BE2C (cell line): ENCODE data around the gene CX3CL1.

ENCODE experiments used
- DNase-seq: peaks from one replicate; pipeline ENCODE4 v3.0.0-alpha.2; 2020
- H3K27me3 ChIP-seq: fragments of 250-450 bp; sonication (Bioruptor Pico); 2 replicates; pipeline ENCODE4 v1.5.1; 2020; ENCODE audit warnings: mild to moderate bottlenecking
- H3K36me3 ChIP-seq: fragments of 250-450 bp; sonication (Bioruptor Pico); 2 replicates; pipeline ENCODE4 v1.5.1; 2020; ENCODE audit warnings: mild to moderate bottlenecking
- H3K4me1 ChIP-seq: fragments of 250-450 bp; sonication (Bioruptor Pico); 2 replicates; pipeline ENCODE4 v1.5.1; 2020
- H3K4me3 ChIP-seq: 2 replicates; pipeline ENCODE4 v1.5.1; 2011; ENCODE audit warnings: low read depth, low read length
- H3K9me3 ChIP-seq: fragments of 250-450 bp; sonication (Bioruptor Pico); 2 replicates; pipeline ENCODE4 v1.5.1; 2020
- CTCF ChIP-seq: IDR thresholded peaks from 2 replicates; pipeline ENCODE4 v1.5.1; 2012; ENCODE audit warnings: mild to moderate bottlenecking, low read depth, low read length

The CX3CL1 gene

DNA sequence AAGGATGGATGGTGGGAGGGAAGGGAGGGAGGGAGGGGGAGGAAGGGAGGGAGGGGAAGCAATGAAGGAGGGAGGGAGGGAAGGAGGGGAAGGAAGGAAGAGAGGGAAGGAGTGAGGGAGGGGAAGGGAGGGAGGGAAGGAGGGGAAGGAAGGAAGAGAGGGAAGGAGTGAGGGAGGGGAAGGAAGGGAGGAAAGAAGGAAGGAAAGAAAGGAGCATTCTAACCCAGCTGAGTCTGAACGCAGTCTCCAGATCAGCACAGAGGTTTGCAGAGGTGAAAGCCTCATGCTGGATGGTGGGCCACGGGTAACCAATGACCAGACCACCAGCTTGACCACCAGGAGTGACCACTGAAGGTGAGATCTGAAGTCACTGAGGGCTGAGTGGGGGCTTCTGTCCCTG, 50.9 kb downstream of the CX3CL1 start:
- Histone ChIP-seq H3K27me3 (no peaks in the 10 kb centered on the region), H3K4me3 (no peak overlapping the region), H3K9me3 (no peaks in the 10 kb centered on the region), H3K36me3 (peaks cover 8% of the 10 kb centered on the region), H3K4me1 (peaks cover 8% of the 10 kb centered on the region; the same call in 1 of the 2 replicates)
- no peak for TF ChIP-seq CTCF
- no peak for DNase-seq

- H3K9me3 ChIP-seq = no peaks in the 10 kb centered on the region
These were observed 52.3 kb downstream of the CX3CL1 start for GRCh38 chr16:57424583-57424982.

GRCh38 chr16:57426356-57426755, 54.1 kb downstream of the CX3CL1 start:
- H3K36me3 ChIP-seq = peaks cover 29% of the 10 kb centered on the region
- no peaks in the 10 kb centered on the region for H3K27me3 ChIP-seq
- H3K9me3 ChIP-seq = no peaks in the 10 kb centered on the region
- DNase-seq = no peak
- no peak for TF ChIP-seq CTCF
- H3K4me3 ChIP-seq = no peak overlapping the region
- no peaks in the 10 kb centered on the region for H3K4me1 ChIP-seq

More at GRCh38 chr16:57424583-57424982, 52.3 kb downstream of the CX3CL1 start:
- TF ChIP-seq CTCF = no peak
- peaks cover 11% of the 10 kb centered on the region for H3K36me3 ChIP-seq
- no peaks in the 10 kb centered on the region for H3K27me3 ChIP-seq
- peaks cover 1% of the 10 kb centered on the region; the same call in 1 of the 2 replicates for H3K4me1 ChIP-seq
- no peak overlapping the region for H3K4me3 ChIP-seq
- no peak for DNase-seq

- Histone ChIP-seq H3K36me3 (peaks cover 33% of the 10 kb centered on the region), H3K27me3 (no peaks in the 10 kb centered on the region), H3K4me1 (no peaks in the 10 kb centered on the region), H3K9me3 (no peaks in the 10 kb centered on the region), H3K4me3 (no peak overlapping the region)
- no peak for DNase-seq
- no peak for TF ChIP-seq CTCF
These were observed 55.0 kb downstream of the CX3CL1 start for GRCh38 chr16:57427307-57427706.

DNA sequence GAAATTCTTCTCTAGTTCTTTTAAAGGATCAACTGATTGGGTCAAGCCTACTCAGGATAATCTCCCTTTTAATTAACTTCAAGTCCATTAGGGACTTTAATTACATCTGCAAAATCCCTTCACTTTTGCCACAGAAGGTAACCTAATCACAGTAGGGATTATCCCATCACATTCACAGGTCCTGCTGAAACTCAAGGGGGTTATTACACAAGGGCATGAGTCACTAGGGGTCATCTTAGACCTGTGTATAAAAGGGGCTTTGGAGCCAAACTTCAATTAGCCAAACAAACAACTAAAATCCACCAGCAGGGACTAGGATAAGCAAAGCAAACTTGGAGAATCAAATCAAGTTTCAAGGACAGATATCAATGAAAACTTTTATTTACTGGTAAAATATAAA, 55.5 kb downstream of the CX3CL1 start:
- TF ChIP-seq CTCF = no peak
- no peak overlapping the region for H3K4me3 ChIP-seq
- peaks cover 38% of the 10 kb centered on the region for H3K36me3 ChIP-seq
- DNase-seq = no peak
- no peaks in the 10 kb centered on the region for H3K27me3 ChIP-seq
- no peaks in the 10 kb centered on the region for H3K4me1 ChIP-seq
- no peaks in the 10 kb centered on the region for H3K9me3 ChIP-seq

GRCh38 chr16:57430955-57431354, 58.7 kb downstream of the CX3CL1 start:
- no peak overlapping the region for H3K4me3 ChIP-seq
- H3K27me3 ChIP-seq = no peaks in the 10 kb centered on the region
- H3K9me3 ChIP-seq = no peaks in the 10 kb centered on the region
- no peaks in the 10 kb centered on the region for H3K4me1 ChIP-seq
- no peak for DNase-seq
- peaks cover 69% of the 10 kb centered on the region for H3K36me3 ChIP-seq
- TF ChIP-seq CTCF = no peak
